Loucy (cell line): ENCODE measurements around the gene C2orf92.

ENCODE experiments used
- H2AFZ ChIP-seq: fragments of 200-600 bp; sonication (generic); 2 replicates; pipeline ENCODE4 v1.6.0; 2016; ENCODE audit warnings: antibody characterized with exemption, mild to moderate bottlenecking, low read length, moderate library complexity
- H3F3A ChIP-seq: fragments of 200-600 bp; 2 replicates; pipeline ENCODE4 v1.6.0; 2016; ENCODE audit warnings: antibody characterized with exemption, low read depth, mild to moderate bottlenecking
- H3K27me3 ChIP-seq: fragments of 200-600 bp; sonication (generic); 2 replicates; pipeline ENCODE4 v1.6.1; 2014; ENCODE audit warnings: low read length, mild to moderate bottlenecking; ENCODE audit not compliant: insufficient read depth, poor library complexity, severe bottlenecking
- H3K36me3 ChIP-seq: fragments of 200-600 bp; sonication (generic); 2 replicates; pipeline ENCODE4 v1.6.1; 2016; ENCODE audit warnings: low read length; ENCODE audit not compliant: insufficient read depth
- H3K4me1 ChIP-seq: fragments of 200-600 bp; sonication (generic); 2 replicates; pipeline ENCODE4 v1.5.1; 2014; ENCODE audit warnings: low read length, mild to moderate bottlenecking; ENCODE audit not compliant: insufficient read depth, poor library complexity, severe bottlenecking
- H3K4me2 ChIP-seq: fragments of 200-600 bp; sonication (generic); 2 replicates; pipeline ENCODE4 v1.6.0; 2014; ENCODE audit warnings: antibody characterized with exemption, low read length, low read depth, mild to moderate bottlenecking; ENCODE audit not compliant: poor library complexity, severe bottlenecking
- H3K4me3 ChIP-seq: fragments of 200-600 bp; sonication (generic); 2 replicates; pipeline ENCODE4 v1.5.1; 2014; ENCODE audit warnings: low read length, mild to moderate bottlenecking, mixed read lengths; ENCODE audit not compliant: poor library complexity, severe bottlenecking
- H3K79me2 ChIP-seq: fragments of 200-600 bp; sonication (generic); 2 replicates; pipeline ENCODE4 v1.6.1; 2014; ENCODE audit warnings: low read length; ENCODE audit not compliant: insufficient read depth
- H3K9ac ChIP-seq: fragments of 200-600 bp; sonication (generic); 2 replicates; pipeline ENCODE4 v1.6.0; 2014; ENCODE audit warnings: mild to moderate bottlenecking, low read depth, low read length, moderate library complexity; ENCODE audit not compliant: poor library complexity, severe bottlenecking
- H3K9me2 ChIP-seq: fragments of 200-600 bp; sonication (generic); replicated peaks from 2 replicates; pipeline ENCODE4 v1.6.1; 2016; ENCODE audit warnings: low read depth, low read length, mixed read lengths
- H3K9me3 ChIP-seq: fragments of 200-600 bp; sonication (generic); 2 replicates; pipeline ENCODE4 v1.6.1; 2014; ENCODE audit warnings: mild to moderate bottlenecking, antibody characterized with exemption, low read length, low read depth; ENCODE audit not compliant: insufficient read depth
- H4K20me1 ChIP-seq: fragments of 200-600 bp; sonication (generic); 2 replicates; pipeline ENCODE4 v1.6.0; 2014; ENCODE audit warnings: antibody characterized with exemption, low read length, mild to moderate bottlenecking; ENCODE audit not compliant: insufficient read depth, poor library complexity, severe bottlenecking
- CTCF ChIP-seq: fragments of 200-600 bp; sonication (generic); conservative IDR thresholded peaks from 2 replicates; pipeline ENCODE4 v1.5.1; 2014; ENCODE audit warnings: mild to moderate bottlenecking, antibody characterized with exemption, low read length
- EZH2phosphoT487 ChIP-seq: fragments of 200-600 bp; IDR thresholded peaks from 2 replicates; pipeline ENCODE4 v1.6.1; 2018; ENCODE audit warnings: antibody characterized with exemption, mild to moderate bottlenecking, moderate library complexity, borderline replicate concordance

The C2orf92 gene

GRCh38 chr2:97739893-97740245 lies 70.4 kb downstream of the C2orf92 start:
- Histone ChIP-seq H3F3A (no peaks in the 10 kb centered on the region), H3K9ac (no peak overlapping the region), H3K4me2 (no peak overlapping the region), H3K4me1 (peaks cover 13% of the 10 kb centered on the region), H3K4me3 (no peak overlapping the region), H3K79me2 (no peaks in the 10 kb centered on the region), H3K9me2 (no peaks in the 10 kb centered on the region), H4K20me1 (no peaks in the 10 kb centered on the region), H2AFZ (no peak overlapping the region), H3K36me3 (peaks cover 42% of the 10 kb centered on the region; the same call in 1 of the 2 replicates), H3K9me3 (no peaks in the 10 kb centered on the region), H3K27me3 (no peaks in the 10 kb centered on the region)
- TF ChIP-seq CTCF, result no peak

GRCh38 chr2:97740590-97741182 lies 71.2 kb downstream of the C2orf92 start:
- H3K4me2 ChIP-seq, result no peak overlapping the region
- no peak overlapping the region for H2AFZ ChIP-seq
- H3K36me3 ChIP-seq, result peaks cover 34% of the 10 kb centered on the region; the same call in 1 of the 2 replicates
- TF ChIP-seq CTCF (peak; percentile 79), EZH2phosphoT487 (no peak)
- no peaks in the 10 kb centered on the region for H3K9me3 ChIP-seq
- peaks cover 20% of the 10 kb centered on the region for H3K4me1 ChIP-seq
- H4K20me1 ChIP-seq, result no peaks in the 10 kb centered on the region
- no peak overlapping the region for H3K4me3 ChIP-seq
- no peak overlapping the region for H3K9ac ChIP-seq
- H3F3A ChIP-seq, result no peaks in the 10 kb centered on the region
- H3K27me3 ChIP-seq, result no peaks in the 10 kb centered on the region
- H3K79me2 ChIP-seq, result no peaks in the 10 kb centered on the region
- H3K9me2 ChIP-seq, result no peaks in the 10 kb centered on the region

GRCh38 chr2:97741251-97741650 lies 71.7 kb downstream of the C2orf92 start:
- peaks cover 21% of the 10 kb centered on the region for H3K4me1 ChIP-seq
- H3F3A ChIP-seq, result no peaks in the 10 kb centered on the region
- no peaks in the 10 kb centered on the region for H3K27me3 ChIP-seq
- TF ChIP-seq CTCF, result no peak
- no peak for TF ChIP-seq EZH2phosphoT487
- H3K79me2 ChIP-seq, result no peaks in the 10 kb centered on the region
- H3K36me3 ChIP-seq, result peaks cover 31% of the 10 kb centered on the region; the same call in 1 of the 2 replicates
- H4K20me1 ChIP-seq, result no peaks in the 10 kb centered on the region
- no peak overlapping the region for H3K4me3 ChIP-seq
- H3K9me3 ChIP-seq, result no peaks in the 10 kb centered on the region
- no peak overlapping the region for H2AFZ ChIP-seq
- no peak overlapping the region for H3K9ac ChIP-seq
- H3K9me2 ChIP-seq, result no peaks in the 10 kb centered on the region
- H3K4me2 ChIP-seq, result no peak overlapping the region
